ENCODE data around the gene ZNF362.

Gene ZNF362

GRCh38 chr1:33338440-33339211 is 82.3 kb downstream of the ZNF362 start:
- Histone ChIP-seq H3K27ac (replicated peaks) (peak overlapping the region; percentile 61), H3K27me3 (ENCODE audit: insufficient read depth, poor library complexity, severe bottlenecking) (no peaks in the 10 kb centered on the region), H3K4me3 (replicated peaks; ENCODE audit: insufficient read depth, low read length) (no peak overlapping the region)
- peak; percentile 88 for DNase-seq (ENCODE audit: low read depth in 1 of 2, low spot score in 1 of 2)
- TF ChIP-seq POLR2AphosphoS5 (IDR thresholded peaks at IDR 0.05; ENCODE audit: low read depth) (peak; percentile 66), REST (IDR thresholded peaks at IDR 0.05; ENCODE audit: insufficient replicate concordance, low read depth) (no peak), GABPA (IDR thresholded peaks at IDR 0.05; ENCODE audit: low read depth) (no peak), CTCF (IDR thresholded peaks at IDR 0.05; ENCODE audit: insufficient read depth, low read length) (no peak), SPI1 (IDR thresholded peaks at IDR 0.05; ENCODE audit: borderline replicate concordance, low read depth) (peak; percentile 49; the same call in 1 of the 2 replicates)

- no peak for DNase-seq (ENCODE audit: low read depth in 1 of 2, low spot score in 1 of 2)
- TF ChIP-seq SPI1 (IDR thresholded peaks at IDR 0.05; ENCODE audit: borderline replicate concordance, low read depth) (no peak), CTCF (IDR thresholded peaks at IDR 0.05; ENCODE audit: insufficient read depth, low read length) (no peak), POLR2AphosphoS5 (IDR thresholded peaks at IDR 0.05; ENCODE audit: low read depth) (no peak), REST (IDR thresholded peaks at IDR 0.05; ENCODE audit: insufficient replicate concordance, low read depth) (no peak), GABPA (IDR thresholded peaks at IDR 0.05; ENCODE audit: low read depth) (no peak)
- Histone ChIP-seq H3K27me3 (ENCODE audit: insufficient read depth, poor library complexity, severe bottlenecking) (no peaks in the 10 kb centered on the region), H3K4me3 (replicated peaks; ENCODE audit: insufficient read depth, low read length) (no peak overlapping the region), H3K27ac (replicated peaks) (peak overlapping the region; percentile 61)
These were observed 83.1 kb downstream of the ZNF362 start for GRCh38 chr1:33339413-33339812.

- no peak for DNase-seq (ENCODE audit: low read depth in 1 of 2, low spot score in 1 of 2)
- no peak for TF ChIP-seq SPI1 (IDR thresholded peaks at IDR 0.05; ENCODE audit: borderline replicate concordance, low read depth)
- TF ChIP-seq POLR2AphosphoS5 (IDR thresholded peaks at IDR 0.05; ENCODE audit: low read depth) = no peak
- TF ChIP-seq GABPA (IDR thresholded peaks at IDR 0.05; ENCODE audit: low read depth) = no peak
- TF ChIP-seq REST (IDR thresholded peaks at IDR 0.05; ENCODE audit: insufficient replicate concordance, low read depth) = no peak
- no peak for TF ChIP-seq CTCF (IDR thresholded peaks at IDR 0.05; ENCODE audit: insufficient read depth, low read length)
- no peak overlapping the region for H3K4me3 ChIP-seq (replicated peaks; ENCODE audit: insufficient read depth, low read length)
- H3K27me3 ChIP-seq (ENCODE audit: insufficient read depth, poor library complexity, severe bottlenecking) = no peaks in the 10 kb centered on the region
- H3K27ac ChIP-seq (replicated peaks) = no peak overlapping the region
These were observed 84.9 kb downstream of the ZNF362 start for GRCh38 chr1:33341190-33341589.

Measured in HL-60 (cell line).